Spleen (tissue), 11 donors: Measurements from ENCODE around the gene SOX4. TPM values are rescaled to one million over a fixed set of nuclear protein-coding genes. Genes with fewer than 3 reads are reported as not detected.

Source experiments
- DNase-seq: peaks from one replicate; pipeline ENCODE4 v3.0.0-alpha.2; 2020
- H3K27ac ChIP-seq, 8 donors: fragments of 200-600 bp; sonication (generic) in 7 of 8; 1 replicate in 4 of 8; 2 replicates in 4 of 8; pipeline versions ENCODE4 v1.5.0 to v1.8.0; 2016 to 2021; ENCODE audit warnings: inconsistent platforms in 4 of 8, mild to moderate bottlenecking in 4 of 8, moderate library complexity in 1 of 8
- H3K27me3 ChIP-seq, 7 donors: fragments of 200-600 bp; sonication (generic) in 6 of 7; replicated peaks in 1 of 7; 1 replicate in 4 of 7; 2 replicates in 3 of 7; pipeline versions ENCODE4 v1.5.0 to v1.8.0; 2016 to 2021; ENCODE audit warnings: inconsistent platforms in 3 of 7, mild to moderate bottlenecking in 1 of 7
- H3K36me3 ChIP-seq, 6 donors: fragments of 200-600 bp; sonication (generic) in 5 of 6; 1 replicate in 4 of 6; 2 replicates in 2 of 6; pipeline versions ENCODE4 v1.5.0 to v1.8.0; 2016 to 2021; ENCODE audit warnings: inconsistent platforms in 2 of 6
- H3K4me1 ChIP-seq, 6 donors: fragments of 200-600 bp; sonication (generic) in 5 of 6; 1 replicate in 3 of 6; 2 replicates in 3 of 6; pipeline versions ENCODE4 v1.5.0 to v1.8.0; 2016 to 2021; ENCODE audit warnings: inconsistent platforms in 3 of 6
- H3K4me3 ChIP-seq, 8 donors: fragments of 200-600 bp; sonication (generic) in 7 of 8; 1 replicate in 4 of 8; 2 replicates in 4 of 8; pipeline versions ENCODE4 v1.5.0 to v1.8.0; 2016 to 2021; ENCODE audit warnings: inconsistent platforms in 4 of 8, mild to moderate bottlenecking in 4 of 8, moderate library complexity in 2 of 8
- H3K9me3 ChIP-seq, 8 donors: fragments of 200-600 bp; sonication (generic) in 7 of 8; 1 replicate in 4 of 8; 2 replicates in 4 of 8; pipeline versions ENCODE4 v1.5.0 to v1.8.0; 2016 to 2021; ENCODE audit warnings: inconsistent platforms in 4 of 8
- POLR2A ChIP-seq, 3 donors: fragments of 450-650 bp; IDR thresholded peaks; one replicate each; pipeline ENCODE4 v1.5.1; 2017; ENCODE audit warnings: antibody characterized with exemption in 3 of 3, mild to moderate bottlenecking in 1 of 3
- POLR2AphosphoS5 ChIP-seq, 3 donors: sonication (generic); formaldehyde crosslinking; IDR thresholded peaks; one replicate each; pipeline ENCODE4 v1.5.1; 2017; ENCODE audit warnings: antibody characterized with exemption in 3 of 3
- WGBS, 5 donors: extraction: QIAGEN DNeasy Blood & Tissue Kit in 3 of 5; methylation state at CpG; one replicate each; pipeline versions ENCODE4 v1.1.5 to v1.1.7; 2013 to 2018; 5-methylcytosine and 5-hydroxymethylcytosine counted together
- intact Hi-C: fragments of 100-400 bp; cut with DNase I; formaldehyde crosslinking; loops from one replicate; pipeline ENCODE4 v1.15.0; 2023; ENCODE audit warnings: low total_unique reads
- polyA plus RNA-seq, 3 donors: library from polyadenylated mRNA; stranded (reverse); fragments of 200-250 nt; gene quantifications; one replicate each; pipeline ENCODE4 v1.2.1, GENCODE V29; 2013
- small RNA-seq, 4 donors: library from RNA; depleted of rRNA; stranded (forward); fragments of <200 nt; gene quantifications; one replicate each; pipeline ENCODE3, GENCODE V24; 2016
- total RNA-seq, 7 donors: library from RNA; depleted of rRNA in 3 of 7; stranded (reverse); fragments of >200 nt in 3 of 7; fragmentation: NEBNext Ultra II Directional in 4 of 7; extraction: Animal tissue kit (Norgen Biotek cat#: 25700) in 4 of 7; gene quantifications; one replicate each; pipeline versions ENCODE4 v1.1.0 to v1.2.1, GENCODE V29; 2016 to 2021
- TF ChIP-seq, protein P1 (sequence below), 11 experiments: fragments of 200-600 bp in 7 of 11; fragments of 450-650 bp in 4 of 11; sonication (generic) in 4 of 11; IDR thresholded peaks in 8 of 11; conservative IDR thresholded peaks in 3 of 11; 1 replicate in 7 of 11; 2 replicates in 4 of 11; pipeline versions ENCODE4 v1.4.0 to v1.8.0; 2016 to 2021; ENCODE audit warnings: antibody characterized with exemption in 11 of 11, inconsistent platforms in 4 of 11, mild to moderate bottlenecking in 1 of 11
- donor health status: healthy with polysubstance abuse.
- donor health status: DM: no; HTN: no; CAD: no; lungs with moderate emphysema.
- donor health status: DM: no; HTN: no; CAD: no.
- donor health status: Bipolar disorder and iron deficiency.
- donor health status: healthy.
- donor health status: DM: no; HTN: no; CAD: no.
- donor health status: DM: yes; HTN: yes; CAD: no.

Gene SOX4
- total and polyA plus RNA-seq, 10 donors, result 4.9 to 11.1 (median 6.5) TPM

- no peaks in the 10 kb centered on the region for H3K36me3 ChIP-seq
- no peak for DNase-seq
- no peaks in the 10 kb centered on the region for H3K27me3 ChIP-seq
- H3K9me3 ChIP-seq, result no peaks in the 10 kb centered on the region
- TF ChIP-seq POLR2AphosphoS5 (IDR thresholded peaks at IDR 0.05) (no peak), POLR2A (IDR thresholded peaks at IDR 0.05) (no peak)
- TF ChIP-seq, protein P1, sequence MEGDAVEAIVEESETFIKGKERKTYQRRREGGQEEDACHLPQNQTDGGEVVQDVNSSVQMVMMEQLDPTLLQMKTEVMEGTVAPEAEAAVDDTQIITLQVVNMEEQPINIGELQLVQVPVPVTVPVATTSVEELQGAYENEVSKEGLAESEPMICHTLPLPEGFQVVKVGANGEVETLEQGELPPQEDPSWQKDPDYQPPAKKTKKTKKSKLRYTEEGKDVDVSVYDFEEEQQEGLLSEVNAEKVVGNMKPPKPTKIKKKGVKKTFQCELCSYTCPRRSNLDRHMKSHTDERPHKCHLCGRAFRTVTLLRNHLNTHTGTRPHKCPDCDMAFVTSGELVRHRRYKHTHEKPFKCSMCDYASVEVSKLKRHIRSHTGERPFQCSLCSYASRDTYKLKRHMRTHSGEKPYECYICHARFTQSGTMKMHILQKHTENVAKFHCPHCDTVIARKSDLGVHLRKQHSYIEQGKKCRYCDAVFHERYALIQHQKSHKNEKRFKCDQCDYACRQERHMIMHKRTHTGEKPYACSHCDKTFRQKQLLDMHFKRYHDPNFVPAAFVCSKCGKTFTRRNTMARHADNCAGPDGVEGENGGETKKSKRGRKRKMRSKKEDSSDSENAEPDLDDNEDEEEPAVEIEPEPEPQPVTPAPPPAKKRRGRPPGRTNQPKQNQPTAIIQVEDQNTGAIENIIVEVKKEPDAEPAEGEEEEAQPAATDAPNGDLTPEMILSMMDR (IDR thresholded peaks at IDR 0.05 in 8 of 11, conservative IDR thresholded peaks at IDR 0.05 in 3 of 11), result no peak
- WGBS, 5 donors, result 92 to 97% (median 94%) methylated on average over 9 of the region's 9 CpGs
- no peak overlapping the region for H3K4me3 ChIP-seq
- H3K4me1 ChIP-seq, result no peaks in the 10 kb centered on the region
- intact Hi-C loops, result no loop called here
- H3K27ac ChIP-seq, result no peak overlapping the region
Observed at GRCh38 chr6:21633511-21634109, 40.1 kb downstream of the SOX4 start.

DNA sequence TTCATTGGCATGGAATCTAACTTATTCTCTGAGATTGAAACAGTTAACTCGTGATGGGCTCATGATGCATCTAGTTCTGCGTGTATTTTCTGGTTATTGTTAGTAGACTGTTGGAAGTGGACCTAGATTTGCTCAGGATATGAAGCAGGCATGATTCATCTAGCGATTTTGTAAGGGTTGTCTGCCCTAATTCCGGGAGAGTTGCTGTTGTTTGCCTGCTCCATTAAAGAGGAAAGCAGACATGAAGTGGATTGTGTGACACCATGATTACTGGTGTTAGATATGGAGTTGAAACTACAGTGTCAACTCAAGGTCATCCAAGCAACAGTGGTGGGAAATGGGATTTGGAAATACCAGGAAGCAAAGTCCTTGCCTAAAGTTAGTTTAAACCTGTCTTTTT, 41.0 kb downstream of the SOX4 start:
- 54 to 75% (median 69%) methylated on average over 4 of the region's 4 CpGs for WGBS, 5 donors
- no peak overlapping the region for H3K27ac ChIP-seq
- intact Hi-C loops, result no loop called here

GRCh38 chr6:21636876-21637275, 43.3 kb downstream of the SOX4 start:
- no peak overlapping the region for H3K4me3 ChIP-seq
- no peaks in the 10 kb centered on the region for H3K36me3 ChIP-seq
- H3K27ac ChIP-seq, result no peak overlapping the region
- H3K4me1 ChIP-seq, result no peaks in the 10 kb centered on the region
- DNase-seq, result no peak
- no peaks in the 10 kb centered on the region for H3K9me3 ChIP-seq
- TF ChIP-seq POLR2A (IDR thresholded peaks at IDR 0.05), result no peak
- TF ChIP-seq, protein P1 (IDR thresholded peaks at IDR 0.05 in 8 of 11, conservative IDR thresholded peaks at IDR 0.05 in 3 of 11), result no peak
- no peak for TF ChIP-seq POLR2AphosphoS5 (IDR thresholded peaks at IDR 0.05)
- no peaks in the 10 kb centered on the region for H3K27me3 ChIP-seq
- intact Hi-C loops, result no loop called here

More for the DNA sequence above, 41.0 kb downstream of the SOX4 start:
- no peaks in the 10 kb centered on the region for H3K27me3 ChIP-seq
- TF ChIP-seq POLR2AphosphoS5 (IDR thresholded peaks at IDR 0.05), result no peak
- H3K4me1 ChIP-seq, result no peaks in the 10 kb centered on the region
- H3K4me3 ChIP-seq, result no peak overlapping the region
- H3K36me3 ChIP-seq, result no peaks in the 10 kb centered on the region
- H3K9me3 ChIP-seq, result no peaks in the 10 kb centered on the region
- DNase-seq, result no peak

- Histone ChIP-seq H3K4me1 (no peaks in the 10 kb centered on the region), H3K36me3 (no peaks in the 10 kb centered on the region), H3K9me3 (peaks cover 0 to 11% (median 0%) of the 10 kb centered on the region in 8 donors), H3K4me3 (no peak overlapping the region), H3K27me3 (no peaks in the 10 kb centered on the region), H3K27ac (no peak overlapping the region)
- TF ChIP-seq, protein P1 (IDR thresholded peaks at IDR 0.05 in 8 of 11, conservative IDR thresholded peaks at IDR 0.05 in 3 of 11), result no peak
- TF ChIP-seq POLR2AphosphoS5 (IDR thresholded peaks at IDR 0.05), result no peak
- TF ChIP-seq POLR2A (IDR thresholded peaks at IDR 0.05), result no peak
- 71 to 85% (median 76%) methylated on average over 5 of the region's 5 CpGs for WGBS, 5 donors
- intact Hi-C loops, result no loop called here
- no peak for DNase-seq
Observed at GRCh38 chr6:21639316-21639715, 45.8 kb downstream of the SOX4 start.

Small RNAs within 50 kb of the gene (small RNA-seq; reads per million reads assigned to genes)
- gene BOLA2P3, result 0 reads per million in 4 donors
